Gastrocnemius medialis (tissue), 4 donors: ENCODE measurements around the gene LHCGR. TPM values are rescaled to one million over a fixed set of nuclear protein-coding genes. Genes with fewer than 3 reads are reported as not detected.

Experiments used
- ATAC-seq, 2 donors: fragments of 150-250 bp; one replicate each; pipeline ENCODE4 v1.9.1; 2016
- DNase-seq, 2 donors: peaks; one replicate each; pipeline ENCODE4 v3.0.0-alpha.2; 2019
- H3K27ac ChIP-seq, 4 donors: fragments of 200-600 bp; sonication (generic); 1 replicate in 1 of 4; 2 replicates in 3 of 4; pipeline ENCODE4 v1.5.1; 2016 to 2018; ENCODE audit warnings: mild to moderate bottlenecking in 2 of 4, moderate library complexity in 1 of 4
- H3K27me3 ChIP-seq, 3 donors: fragments of 200-600 bp; sonication (generic) in 2 of 3; 1 replicate in 1 of 3; 2 replicates in 2 of 3; pipeline versions ENCODE4 v1.5.1 to v1.6.0; 2016 to 2019; ENCODE audit warnings: mild to moderate bottlenecking in 1 of 3, moderate library complexity in 1 of 3
- H3K36me3 ChIP-seq, 2 donors: fragments of 200-600 bp; sonication (generic) in 1 of 2; one replicate each; pipeline ENCODE4 v1.5.1; 2017 to 2018
- H3K4me1 ChIP-seq, 2 donors: fragments of 200-600 bp; sonication (generic) in 1 of 2; one replicate each; pipeline ENCODE4 v1.5.1; 2016 to 2017; ENCODE audit warnings: mild to moderate bottlenecking in 2 of 2
- H3K4me3 ChIP-seq, 4 donors: fragments of 200-600 bp; sonication (generic) in 3 of 4; 1 replicate in 1 of 4; 2 replicates in 3 of 4; pipeline ENCODE4 v1.5.1; 2016 to 2019; ENCODE audit warnings: mild to moderate bottlenecking in 2 of 4
- H3K9me3 ChIP-seq, 3 donors: fragments of 200-600 bp; sonication (generic) in 2 of 3; 1 replicate in 1 of 3; 2 replicates in 2 of 3; pipeline ENCODE4 v1.5.1; 2016 to 2019
- POLR2A ChIP-seq, 2 donors: fragments of 450-650 bp; IDR thresholded peaks; one replicate each; pipeline ENCODE4 v1.6.1; 2017; ENCODE audit warnings: antibody characterized with exemption in 2 of 2, mild to moderate bottlenecking in 2 of 2, moderate library complexity in 2 of 2
- in situ Hi-C, 4 donors: fragments of 200-750 bp; cut with MboI; loops; one replicate each; pipeline versions ENCODE4 v1.15.0 to v1.8.0; 2017; ENCODE audit warnings: low sequenced_read_pairs in 4 of 4
- intact Hi-C: fragments of 100-400 bp; cut with DNase I; formaldehyde crosslinking; loops from one replicate; pipeline ENCODE4 v1.15.1; 2023; ENCODE audit warnings: low total_unique reads
- total RNA-seq, 4 donors: library from RNA; depleted of rRNA; stranded (reverse); fragments of >200 nt; gene quantifications; one replicate each; pipeline versions ENCODE4 v1.1.0 to v1.2.3, GENCODE V29; 2016
- TF ChIP-seq, protein P1 (sequence below), 5 experiments: fragments of 450-650 bp in 3 of 5; fragments of 200-600 bp in 2 of 5; sonication (generic) in 2 of 5; IDR thresholded peaks in 4 of 5; conservative IDR thresholded peaks in 1 of 5; 1 replicate in 4 of 5; 2 replicates in 1 of 5; pipeline ENCODE4 v1.5.1; 2016 to 2019; ENCODE audit warnings: antibody characterized with exemption in 5 of 5, mild to moderate bottlenecking in 3 of 5, moderate library complexity in 3 of 5

Gene LHCGR
- total RNA-seq, 4 donors from 2014 or later: not detected

DNA sequence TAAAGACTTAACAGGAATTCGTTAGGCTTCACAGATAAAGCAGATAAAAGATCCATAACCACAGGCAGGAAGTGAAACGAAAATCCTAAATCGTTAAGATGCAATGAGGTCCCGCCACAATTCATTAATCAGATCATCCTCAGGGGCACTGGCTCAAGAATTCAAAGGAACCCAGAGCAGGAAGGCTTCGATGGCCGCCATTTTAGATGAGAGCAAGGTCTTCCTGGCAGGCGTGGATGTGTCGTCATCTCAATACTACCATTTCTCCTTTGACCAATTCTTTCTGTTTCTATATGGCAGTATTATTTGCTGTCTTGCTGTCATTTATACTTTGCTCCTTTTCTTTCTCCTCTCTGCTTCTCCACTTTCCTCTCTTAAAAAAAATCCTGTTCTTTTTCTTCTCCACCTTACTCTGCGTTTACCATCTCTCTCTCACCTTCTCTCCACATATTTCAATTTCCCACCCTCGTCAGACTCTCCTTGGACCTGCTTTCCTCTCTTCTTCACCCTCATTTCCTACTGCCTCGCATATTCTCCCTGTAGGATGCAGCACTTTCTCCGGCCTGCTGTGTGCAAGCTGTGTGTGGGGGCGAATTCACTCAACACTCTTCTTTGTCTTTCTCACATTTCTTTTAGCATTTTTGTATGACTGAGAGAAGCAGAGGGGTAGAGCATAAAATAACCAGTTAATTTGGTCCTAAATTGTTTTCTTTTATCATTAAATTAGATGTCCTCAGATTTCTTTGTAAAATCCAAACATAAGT lies 35.1 kb upstream of the LHCGR start:
- no peak overlapping the region for H3K27ac ChIP-seq
- ATAC-seq (no peak), DNase-seq (no peak)
- no peaks in the 10 kb centered on the region for H3K27me3 ChIP-seq
- H3K4me1 ChIP-seq: no peaks in the 10 kb centered on the region
- intact Hi-C loops (no loop called here), in situ Hi-C loops (no loop called here)
- TF ChIP-seq, protein P1, sequence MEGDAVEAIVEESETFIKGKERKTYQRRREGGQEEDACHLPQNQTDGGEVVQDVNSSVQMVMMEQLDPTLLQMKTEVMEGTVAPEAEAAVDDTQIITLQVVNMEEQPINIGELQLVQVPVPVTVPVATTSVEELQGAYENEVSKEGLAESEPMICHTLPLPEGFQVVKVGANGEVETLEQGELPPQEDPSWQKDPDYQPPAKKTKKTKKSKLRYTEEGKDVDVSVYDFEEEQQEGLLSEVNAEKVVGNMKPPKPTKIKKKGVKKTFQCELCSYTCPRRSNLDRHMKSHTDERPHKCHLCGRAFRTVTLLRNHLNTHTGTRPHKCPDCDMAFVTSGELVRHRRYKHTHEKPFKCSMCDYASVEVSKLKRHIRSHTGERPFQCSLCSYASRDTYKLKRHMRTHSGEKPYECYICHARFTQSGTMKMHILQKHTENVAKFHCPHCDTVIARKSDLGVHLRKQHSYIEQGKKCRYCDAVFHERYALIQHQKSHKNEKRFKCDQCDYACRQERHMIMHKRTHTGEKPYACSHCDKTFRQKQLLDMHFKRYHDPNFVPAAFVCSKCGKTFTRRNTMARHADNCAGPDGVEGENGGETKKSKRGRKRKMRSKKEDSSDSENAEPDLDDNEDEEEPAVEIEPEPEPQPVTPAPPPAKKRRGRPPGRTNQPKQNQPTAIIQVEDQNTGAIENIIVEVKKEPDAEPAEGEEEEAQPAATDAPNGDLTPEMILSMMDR (IDR thresholded peaks at IDR 0.05 in 4 of 5, conservative IDR thresholded peaks at IDR 0.05 in 1 of 5): no peak
- no peak for TF ChIP-seq POLR2A (IDR thresholded peaks at IDR 0.05)
- no peaks in the 10 kb centered on the region for H3K9me3 ChIP-seq
- no peak overlapping the region for H3K4me3 ChIP-seq
- no peaks in the 10 kb centered on the region for H3K36me3 ChIP-seq

DNA sequence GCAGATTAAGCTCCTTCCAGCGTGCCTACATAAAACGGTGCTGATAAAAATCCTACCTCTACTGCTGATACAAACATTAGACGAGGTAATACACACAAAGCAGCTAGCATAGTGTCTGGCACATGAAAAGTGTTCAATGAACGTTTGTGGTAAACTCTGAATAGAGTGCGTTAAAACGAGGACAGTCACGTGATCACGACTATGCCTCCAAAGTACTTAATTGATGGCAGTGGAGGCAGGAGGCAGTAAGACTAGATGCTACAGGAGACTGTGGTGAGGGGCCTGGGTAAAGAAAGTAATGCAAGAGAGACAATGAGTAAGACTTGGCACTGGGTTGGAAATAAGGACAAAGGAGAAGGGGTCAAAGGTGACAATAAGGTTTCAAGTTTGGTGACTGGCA lies 32.1 kb upstream of the LHCGR start:
- ATAC-seq (no peak), DNase-seq (no peak)
- H3K36me3 ChIP-seq: no peaks in the 10 kb centered on the region
- no peaks in the 10 kb centered on the region for H3K4me1 ChIP-seq
- H3K4me3 ChIP-seq: no peak overlapping the region
- in situ Hi-C loops: no loop called here
- H3K27me3 ChIP-seq: no peaks in the 10 kb centered on the region
- no peaks in the 10 kb centered on the region for H3K9me3 ChIP-seq
- no peak overlapping the region for H3K27ac ChIP-seq
- no peak for TF ChIP-seq POLR2A (IDR thresholded peaks at IDR 0.05)
- TF ChIP-seq, protein P1 (IDR thresholded peaks at IDR 0.05 in 4 of 5, conservative IDR thresholded peaks at IDR 0.05 in 1 of 5): no peak
- intact Hi-C loops: no loop called here

DNA sequence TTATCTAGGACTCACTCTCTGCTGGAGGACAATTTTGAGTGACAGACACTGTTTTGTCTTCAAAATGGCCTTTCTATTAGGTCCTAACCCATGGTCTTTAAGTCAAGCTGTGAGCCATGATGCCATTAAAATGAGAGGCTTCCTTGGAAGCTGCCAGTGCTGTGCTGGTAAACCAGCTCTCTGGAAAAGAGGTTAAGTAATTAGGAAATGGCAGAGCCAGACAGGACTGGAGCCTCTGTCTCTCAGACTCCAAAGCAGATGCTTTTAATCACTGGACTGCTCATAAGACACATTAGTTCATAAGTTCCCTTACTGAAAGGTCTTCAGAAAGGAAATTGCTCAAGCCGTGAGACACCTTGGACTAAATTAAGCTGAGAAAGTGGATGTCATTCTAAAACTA lies 25.8 kb upstream of the LHCGR start:
- TF ChIP-seq, protein P1 (IDR thresholded peaks at IDR 0.05 in 4 of 5, conservative IDR thresholded peaks at IDR 0.05 in 1 of 5): no peak
- no peak for TF ChIP-seq POLR2A (IDR thresholded peaks at IDR 0.05)

DNA sequence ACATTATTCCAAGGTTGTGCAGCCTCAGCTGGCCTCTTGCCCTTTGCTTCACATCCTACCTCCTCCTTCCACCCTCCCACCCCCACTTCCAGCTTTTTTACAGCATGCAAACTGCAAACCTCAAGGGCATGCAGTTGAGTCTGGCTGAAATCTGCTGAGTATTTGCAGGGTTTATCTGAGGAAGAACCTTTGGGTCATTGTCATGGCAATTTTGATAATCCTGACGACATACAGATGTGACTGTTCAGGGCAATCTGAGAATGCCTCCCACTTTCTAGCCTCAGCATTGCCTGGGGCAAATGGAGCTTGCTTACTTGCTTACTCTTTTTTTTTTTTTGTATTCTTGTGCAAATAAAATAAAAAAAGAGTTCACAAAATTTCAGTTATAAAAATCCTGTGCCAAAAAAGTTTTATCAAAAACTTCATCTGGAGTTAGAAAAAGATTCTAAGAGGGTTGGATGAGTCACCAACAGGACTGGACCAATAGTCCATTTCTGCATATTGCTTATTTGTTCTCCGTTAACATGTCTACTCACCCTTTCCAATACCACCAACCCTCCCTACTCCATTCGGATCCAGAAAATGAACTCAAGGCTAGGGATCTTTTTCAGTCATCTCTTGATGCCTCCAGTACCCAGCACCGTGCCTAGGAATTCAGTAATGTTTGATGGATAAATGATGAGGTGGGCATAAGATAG lies 23.6 kb upstream of the LHCGR start:
- in situ Hi-C loops (no loop called here), intact Hi-C loops (no loop called here)
- DNase-seq: no peak
- Histone ChIP-seq H3K36me3 (no peaks in the 10 kb centered on the region), H3K4me3 (no peak overlapping the region), H3K27ac (no peak overlapping the region), H3K4me1 (no peaks in the 10 kb centered on the region), H3K27me3 (no peaks in the 10 kb centered on the region), H3K9me3 (no peaks in the 10 kb centered on the region)
- ATAC-seq: no peak
- TF ChIP-seq POLR2A (IDR thresholded peaks at IDR 0.05): no peak
- TF ChIP-seq, protein P1 (IDR thresholded peaks at IDR 0.05 in 4 of 5, conservative IDR thresholded peaks at IDR 0.05 in 1 of 5): no peak

More for the DNA sequence above, 25.8 kb upstream of the LHCGR start:
- intact Hi-C loops: no loop called here
- in situ Hi-C loops: no loop called here
- ATAC-seq (no peak), DNase-seq (no peak)
- Histone ChIP-seq H3K27me3 (no peaks in the 10 kb centered on the region), H3K36me3 (no peaks in the 10 kb centered on the region), H3K27ac (no peak overlapping the region), H3K9me3 (no peaks in the 10 kb centered on the region), H3K4me3 (no peak overlapping the region), H3K4me1 (no peaks in the 10 kb centered on the region)
